Measurements from ENCODE around the gene UBA1.

The UBA1 gene

GRCh38 chrX:47190445-47191269 lies 3.0 kb upstream of the UBA1 start:
- DNase-seq: peak; percentile 81

- DNase-seq: peak; percentile 8
These were observed 2.3 kb upstream of the UBA1 start for GRCh38 chrX:47191331-47191730.

DNA sequence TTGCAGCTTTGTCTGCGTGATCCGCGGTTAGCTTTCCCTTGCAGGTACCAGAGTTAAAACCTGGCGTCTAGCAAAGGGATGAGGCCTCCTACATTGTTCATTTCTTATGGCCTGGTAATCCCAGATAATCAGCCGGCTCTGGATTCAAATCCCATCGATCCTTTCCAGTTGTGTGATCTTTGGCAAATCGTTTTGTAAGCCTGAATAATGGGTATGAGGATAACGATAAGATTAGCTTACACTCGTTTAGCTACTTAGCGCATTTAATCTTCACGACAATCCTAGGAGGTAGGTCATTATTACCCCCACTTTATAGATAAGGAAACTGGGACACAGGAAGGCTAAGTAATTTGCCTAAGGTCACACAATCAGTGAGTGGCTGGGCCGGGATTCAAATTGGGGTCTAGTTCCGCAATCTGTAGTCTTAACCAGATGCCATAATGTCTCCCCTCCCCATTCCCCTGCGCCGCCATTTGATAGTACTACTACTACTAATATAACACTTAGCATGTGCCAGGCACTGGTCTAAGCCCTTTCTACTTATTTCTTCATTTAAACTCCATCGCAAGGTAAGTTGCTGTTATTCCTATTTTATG lies 1.7 kb upstream of the UBA1 start:
- no peak for DNase-seq

DNA sequence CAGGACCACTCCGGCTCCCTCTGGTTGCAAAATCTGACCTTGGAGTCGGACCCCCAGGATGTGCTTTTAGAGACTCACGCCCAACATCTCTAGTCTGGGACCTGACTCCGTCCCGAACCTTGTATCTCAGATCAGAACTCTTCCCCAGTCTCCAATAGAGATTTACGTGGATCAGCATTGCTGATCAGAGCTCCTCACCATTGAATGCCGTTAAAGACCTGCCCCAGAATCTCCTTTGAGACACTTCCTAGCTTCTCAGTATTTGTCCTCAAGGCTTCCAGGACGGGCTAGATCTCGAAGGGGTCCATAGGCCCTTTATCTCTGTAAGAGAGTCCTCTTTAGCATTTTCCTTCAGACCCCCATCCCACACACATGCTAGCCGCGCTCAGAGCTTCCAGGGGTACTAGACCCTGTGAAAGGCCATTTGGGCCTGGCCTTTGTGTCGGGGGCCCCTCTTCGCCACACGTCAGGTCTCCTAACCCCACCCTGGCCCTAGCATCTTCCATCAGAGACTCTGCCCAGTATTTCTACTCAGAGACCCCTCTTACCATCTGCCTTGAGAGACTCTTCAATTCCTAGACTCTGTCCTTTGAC lies 662 bp downstream of the UBA1 start:
- DNase-seq: no peak

DNA sequence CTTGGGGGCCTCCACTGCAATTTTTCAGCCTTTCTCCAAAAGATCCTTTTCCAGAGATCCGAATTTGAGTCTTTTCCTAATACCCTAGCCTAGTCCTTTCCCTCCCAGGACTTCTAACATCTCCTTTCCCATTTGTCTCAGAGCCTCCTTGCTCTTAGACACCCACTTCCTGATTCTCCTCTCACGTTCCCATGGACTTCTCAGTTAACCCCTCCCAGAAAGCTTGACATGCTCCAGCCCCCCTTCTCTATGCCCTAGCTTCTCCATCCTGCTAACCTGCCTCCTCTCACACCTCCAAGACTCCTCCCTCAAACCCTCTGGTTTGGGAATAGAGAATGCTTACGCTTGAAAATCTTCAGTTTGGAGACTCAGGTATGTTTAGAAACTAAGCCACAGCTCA lies 2.5 kb downstream of the UBA1 start:
- DNase-seq: no peak

- DNase-seq: no peak
These were observed 3.9 kb downstream of the UBA1 start for GRCh38 chrX:47197526-47197925.

DNA sequence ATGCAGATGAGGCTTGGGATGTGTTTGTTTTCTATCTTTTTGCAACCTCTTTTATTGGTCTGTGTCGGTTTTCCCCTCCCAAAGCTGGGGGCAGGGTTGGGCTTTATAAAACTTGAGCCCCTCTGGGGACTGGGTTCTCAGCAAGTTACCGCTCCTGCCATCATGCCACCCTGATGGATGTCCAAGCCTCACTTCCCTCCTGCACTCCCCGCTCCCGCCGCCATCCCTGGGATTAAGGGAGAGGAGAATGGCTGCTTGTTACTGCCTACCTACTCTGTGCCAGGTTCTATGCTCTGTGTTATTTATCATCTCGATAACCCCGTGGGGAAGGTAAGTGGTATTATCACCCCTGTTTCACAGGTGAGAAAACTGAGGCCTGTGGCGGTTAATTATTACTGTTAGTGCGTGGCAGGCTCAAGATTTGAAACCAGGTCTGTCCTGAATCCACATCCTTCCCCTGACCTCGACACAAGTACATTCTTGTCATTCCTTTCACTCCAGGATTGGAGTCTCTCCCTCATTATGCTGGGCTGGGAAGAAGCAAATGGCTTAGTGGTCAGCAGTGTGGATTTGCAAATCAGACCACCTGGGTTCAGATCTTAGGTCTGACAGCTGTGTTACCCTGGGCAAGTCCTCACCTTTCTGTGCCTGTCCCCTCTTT lies 4.5 kb downstream of the UBA1 start:
- DNase-seq: no peak

DNA sequence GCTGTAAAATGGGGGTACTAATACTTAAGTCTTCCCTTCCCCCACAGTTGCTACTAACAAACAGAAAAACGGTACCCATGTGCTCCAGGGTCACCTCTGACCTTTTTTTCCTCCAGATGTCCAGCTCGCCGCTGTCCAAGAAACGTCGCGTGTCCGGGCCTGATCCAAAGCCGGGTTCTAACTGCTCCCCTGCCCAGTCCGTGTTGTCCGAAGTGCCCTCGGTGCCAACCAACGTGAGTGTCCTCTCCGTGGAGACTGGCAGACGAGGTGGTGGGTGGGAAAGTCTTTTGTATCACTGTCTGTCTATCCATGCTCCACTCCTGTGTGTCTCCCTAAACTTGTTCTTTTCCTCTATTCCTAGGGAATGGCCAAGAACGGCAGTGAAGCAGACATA lies 5.1 kb downstream of the UBA1 start:
- no peak for DNase-seq

DNA sequence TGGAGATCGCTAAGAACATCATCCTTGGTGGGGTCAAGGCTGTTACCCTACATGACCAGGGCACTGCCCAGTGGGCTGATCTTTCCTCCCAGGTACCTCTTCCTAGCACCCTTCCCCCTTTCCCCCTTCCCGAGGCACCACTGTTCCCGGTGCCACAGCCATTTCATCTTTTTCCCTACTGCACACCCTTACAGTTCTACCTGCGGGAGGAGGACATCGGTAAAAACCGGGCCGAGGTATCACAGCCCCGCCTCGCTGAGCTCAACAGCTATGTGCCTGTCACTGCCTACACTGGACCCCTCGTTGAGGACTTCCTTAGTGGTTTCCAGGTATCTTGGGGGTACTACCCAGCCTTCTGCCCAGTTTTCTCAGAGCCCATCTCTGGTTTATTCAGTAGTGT lies 5.7 kb downstream of the UBA1 start:
- no peak for DNase-seq

- no peak for DNase-seq
These were observed 6.9 kb downstream of the UBA1 start for GRCh38 chrX:47200385-47201150.

GRCh38 chrX:47201345-47201944 lies 7.8 kb downstream of the UBA1 start:
- DNase-seq: no peak

DNA sequence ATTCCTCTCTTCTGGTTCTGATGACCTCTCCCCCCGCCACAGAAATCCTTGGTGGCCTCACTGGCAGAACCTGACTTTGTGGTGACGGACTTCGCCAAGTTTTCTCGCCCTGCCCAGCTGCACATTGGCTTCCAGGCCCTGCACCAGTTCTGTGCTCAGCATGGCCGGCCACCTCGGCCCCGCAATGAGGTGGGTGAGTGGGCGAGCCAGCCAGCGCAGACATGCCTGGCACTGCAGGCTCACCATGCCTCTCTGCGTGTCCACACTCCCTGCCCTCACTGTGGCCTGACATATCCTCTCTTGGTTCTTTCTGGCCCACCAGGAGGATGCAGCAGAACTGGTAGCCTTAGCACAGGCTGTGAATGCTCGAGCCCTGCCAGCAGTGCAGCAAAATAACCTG lies 8.7 kb downstream of the UBA1 start:
- DNase-seq: no peak

DNA sequence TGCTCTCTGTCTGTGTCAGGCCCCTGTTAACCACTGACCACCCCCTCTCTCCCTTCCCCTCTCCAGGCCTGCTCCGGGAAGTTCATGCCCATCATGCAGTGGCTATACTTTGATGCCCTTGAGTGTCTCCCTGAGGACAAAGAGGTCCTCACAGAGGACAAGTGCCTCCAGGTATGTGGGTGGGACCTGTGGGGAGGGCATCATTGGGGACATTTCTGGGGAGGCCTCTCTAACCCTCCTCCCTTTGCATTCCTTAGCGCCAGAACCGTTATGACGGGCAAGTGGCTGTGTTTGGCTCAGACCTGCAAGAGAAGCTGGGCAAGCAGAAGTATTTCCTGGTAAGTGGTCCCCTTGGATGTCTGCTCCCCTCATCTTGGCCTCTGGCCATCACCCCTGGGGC lies 9.2 kb downstream of the UBA1 start:
- no peak for DNase-seq

DNA sequence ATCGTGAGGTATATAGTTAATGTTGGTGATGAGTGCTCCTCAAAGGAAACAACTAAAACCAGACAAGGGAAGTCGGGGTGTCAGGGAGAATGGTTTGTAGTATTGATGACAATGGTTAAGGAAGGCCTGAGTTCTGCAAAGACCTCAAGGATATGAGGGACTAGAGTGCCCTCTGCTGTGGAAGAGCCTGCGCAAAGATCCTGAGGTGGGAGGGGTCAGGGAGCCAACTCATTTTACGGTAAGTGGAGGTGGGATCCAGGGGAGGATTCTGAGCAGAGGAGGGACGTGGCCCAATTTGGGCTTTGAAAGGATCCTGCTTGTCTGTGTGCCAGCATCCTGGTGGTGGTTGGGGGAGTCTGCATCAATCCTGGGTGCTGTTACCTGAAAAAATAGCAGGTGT lies 11.3 kb downstream of the UBA1 start:
- DNase-seq: no peak

- no peak for DNase-seq
These were observed 12.7 kb downstream of the UBA1 start for GRCh38 chrX:47206316-47206715.

DNA sequence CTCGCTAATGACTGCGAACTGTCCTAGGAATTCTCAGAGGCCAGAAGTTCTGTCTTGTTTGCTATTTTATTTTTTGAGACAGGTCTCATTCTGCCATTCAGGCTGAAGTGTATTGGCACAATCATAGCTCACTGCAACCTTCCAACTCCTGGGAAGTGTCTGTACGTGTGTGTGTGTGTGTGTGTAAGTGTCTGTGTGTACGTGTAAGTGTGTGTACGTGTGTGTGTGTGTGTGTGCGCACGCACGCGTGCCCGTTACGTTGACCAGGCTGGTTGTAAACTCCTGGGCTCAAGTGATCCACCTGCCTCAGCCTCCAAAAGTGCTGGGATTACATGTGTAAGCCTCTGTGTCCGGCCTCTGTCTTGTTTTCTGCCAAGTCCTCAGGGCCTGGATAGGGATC lies 14.5 kb downstream of the UBA1 start:
- no peak for DNase-seq

GRCh38 chrX:47209508-47210238 lies 16.0 kb downstream of the UBA1 start:
- no peak for DNase-seq

- DNase-seq: no peak
These were observed 17.2 kb downstream of the UBA1 start for GRCh38 chrX:47210661-47211425.

GRCh38 chrX:47212381-47213293 lies 19.0 kb downstream of the UBA1 start:
- no peak for DNase-seq
